Neural progenitor cell (in vitro differentiated cells): ENCODE results near the gene SMURF1. TPM values are rescaled to one million over a fixed set of nuclear protein-coding genes. Genes with fewer than 3 reads are reported as not detected.

Source experiments
- DNase-seq: peaks from one replicate; pipeline ENCODE4 v3.0.0-alpha.2; 2016; ENCODE audit warnings: low spot score
- H2AFZ ChIP-seq: fragments of 200-600 bp; sonication (generic); replicated peaks from 2 replicates; pipeline ENCODE4 v1.6.1; 2016; ENCODE audit warnings: antibody characterized with exemption
- H3F3A ChIP-seq: fragments of 200-600 bp; sonication (generic); 2 replicates; pipeline ENCODE4 v1.6.1; 2016; ENCODE audit warnings: antibody characterized with exemption, low read depth
- H3K27ac ChIP-seq: fragments of 200-600 bp; sonication (generic); 2 replicates; pipeline ENCODE4 v1.5.1; 2016; ENCODE audit warnings: mild to moderate bottlenecking
- H3K27me3 ChIP-seq: fragments of 200-600 bp; sonication (generic); 2 replicates; pipeline ENCODE4 v1.6.1; 2016; ENCODE audit warnings: mild to moderate bottlenecking, moderate library complexity
- H3K36me3 ChIP-seq: fragments of 200-600 bp; sonication (generic); 2 replicates; pipeline ENCODE4 v1.5.1; 2016
- H3K4me1 ChIP-seq: fragments of 200-600 bp; sonication (generic); 2 replicates; pipeline ENCODE4 v1.6.1; 2016; ENCODE audit warnings: mixed run types
- H3K4me2 ChIP-seq: fragments of 200-600 bp; sonication (generic); 2 replicates; pipeline ENCODE4 v1.6.1; 2016
- H3K4me3 ChIP-seq: fragments of 200-600 bp; sonication (generic); 2 replicates; pipeline ENCODE4 v1.5.1; 2016
- H3K79me2 ChIP-seq: fragments of 200-600 bp; sonication (generic); 2 replicates; pipeline ENCODE4 v1.6.1; 2016; ENCODE audit warnings: low read depth
- H3K9ac ChIP-seq: fragments of 200-600 bp; sonication (generic); 2 replicates; pipeline ENCODE4 v1.6.1; 2016
- H3K9me3 ChIP-seq: fragments of 200-600 bp; sonication (generic); 2 replicates; pipeline ENCODE4 v1.5.1; 2016; ENCODE audit warnings: low read depth
- H4K20me1 ChIP-seq: fragments of 200-600 bp; sonication (generic); 2 replicates; pipeline ENCODE4 v1.6.1; 2016; ENCODE audit warnings: low read depth
- H3K27ac Mint-ChIP-seq: 3 replicates; pipeline ENCODE4 v1.8.0; 2021; ENCODE audit warnings: mixed read lengths
- H3K27me3 Mint-ChIP-seq: 2 replicates; pipeline ENCODE4 v1.8.0; 2022; ENCODE audit warnings: low read depth, mild to moderate bottlenecking, inconsistent platforms, moderate library complexity, mixed read lengths; ENCODE audit not compliant: insufficient read depth
- H3K36me3 Mint-ChIP-seq: 3 replicates; pipeline ENCODE4 v1.8.0; 2021; ENCODE audit warnings: mixed read lengths
- H3K4me1 Mint-ChIP-seq: 3 replicates; pipeline ENCODE4 v1.8.0; 2021; ENCODE audit warnings: mixed read lengths
- H3K4me3 Mint-ChIP-seq: 3 replicates; pipeline ENCODE4 v1.8.0; 2021; ENCODE audit warnings: mild to moderate bottlenecking, moderate library complexity, mixed read lengths
- H3K9me3 Mint-ChIP-seq: 3 replicates; pipeline ENCODE4 v1.8.0; 2020; ENCODE audit warnings: mixed read lengths
- CTCF ChIP-seq: fragments of 200-600 bp; sonication (generic); IDR thresholded peaks from 2 replicates; pipeline ENCODE4 v1.5.1; 2017; ENCODE audit warnings: antibody characterized with exemption, mild to moderate bottlenecking
- EZH2 ChIP-seq: fragments of 200-600 bp; sonication (generic); IDR thresholded peaks from 2 replicates; pipeline ENCODE4 v1.6.1; 2017; ENCODE audit warnings: antibody characterized with exemption, mild to moderate bottlenecking, moderate library complexity
- EZH2phosphoT487 ChIP-seq: fragments of 200-600 bp; sonication (generic); IDR thresholded peaks from 2 replicates; pipeline ENCODE4 v1.6.1; 2017; ENCODE audit warnings: antibody characterized with exemption
- total RNA-seq: library from RNA; depleted of rRNA; stranded (reverse); fragments of >200 nt; gene quantifications from 2 replicates; pipeline ENCODE4 v1.2.3, GENCODE V29; 2015; ENCODE audit warnings: low replicate concordance

SMURF1 gene
- total RNA-seq, 1 donor from 2014 or later: 31.0 TPM

DNA sequence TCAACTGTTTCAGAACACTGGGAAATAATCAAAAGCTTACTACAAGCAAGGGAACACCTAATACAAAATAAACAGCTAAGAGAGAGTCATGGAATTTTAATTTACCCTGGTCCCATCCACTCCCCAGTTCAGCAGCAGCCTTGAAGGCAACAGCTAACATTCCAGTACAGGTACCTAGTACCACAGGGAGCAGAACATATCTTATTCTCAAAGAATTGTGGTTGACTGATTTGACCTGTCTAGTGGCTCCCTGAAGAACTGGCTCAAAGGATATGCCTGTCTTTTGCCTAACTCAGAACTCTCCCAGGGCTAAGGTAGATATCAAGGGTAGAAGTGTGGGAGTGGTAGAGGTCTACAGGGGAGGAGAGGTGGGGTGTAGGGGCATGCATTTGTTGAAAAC lies 32.3 kb downstream of the SMURF1 start:
- Histone ChIP-seq H3K9ac (no peak overlapping the region), H3K36me3 (peaks cover 9% of the 10 kb centered on the region), H3K27me3 (no peaks in the 10 kb centered on the region), H2AFZ (no peak overlapping the region), H3F3A (no peaks in the 10 kb centered on the region), H4K20me1 (peaks cover 43% of the 10 kb centered on the region), H3K79me2 (peaks cover 96% of the 10 kb centered on the region), H3K4me1 (peaks cover 18% of the 10 kb centered on the region), H3K4me2 (no peak overlapping the region), H3K27ac (no peak overlapping the region), H3K9me3 (peaks cover 3% of the 10 kb centered on the region), H3K4me3 (no peak overlapping the region)
- H3K4me3 Mint-ChIP-seq: no peak overlapping the region
- H3K27me3 Mint-ChIP-seq: peaks cover 3% of the 10 kb centered on the region
- H3K9me3 Mint-ChIP-seq: peaks cover 32% of the 10 kb centered on the region
- no peak overlapping the region for H3K27ac Mint-ChIP-seq
- peaks cover 33% of the 10 kb centered on the region for H3K36me3 Mint-ChIP-seq
- H3K4me1 Mint-ChIP-seq: peaks cover 15% of the 10 kb centered on the region
- TF ChIP-seq CTCF (no peak), EZH2phosphoT487 (no peak), EZH2 (no peak)
- no peak for DNase-seq

- Mint-ChIP-seq H3K27me3 (peaks cover 3% of the 10 kb centered on the region), H3K27ac (no peak overlapping the region), H3K9me3 (peaks cover 16% of the 10 kb centered on the region), H3K36me3 (peaks cover 25% of the 10 kb centered on the region), H3K4me1 (peaks cover 19% of the 10 kb centered on the region), H3K4me3 (no peak overlapping the region)
- no peak overlapping the region for H3K4me2 ChIP-seq
- TF ChIP-seq CTCF: no peak
- no peak for TF ChIP-seq EZH2
- no peak for TF ChIP-seq EZH2phosphoT487
- no peak overlapping the region for H3K4me3 ChIP-seq
- H3K79me2 ChIP-seq: peaks cover 96% of the 10 kb centered on the region
- no peaks in the 10 kb centered on the region for H3K9me3 ChIP-seq
- no peak overlapping the region for H3K9ac ChIP-seq
- DNase-seq: no peak
- H2AFZ ChIP-seq: no peak overlapping the region
- H3K27ac ChIP-seq: no peak overlapping the region
- H3K4me1 ChIP-seq: peaks cover 25% of the 10 kb centered on the region
- peaks cover 6% of the 10 kb centered on the region for H3K36me3 ChIP-seq
- peaks cover 3% of the 10 kb centered on the region for H3F3A ChIP-seq
- H3K27me3 ChIP-seq: no peaks in the 10 kb centered on the region
- peaks cover 65% of the 10 kb centered on the region for H4K20me1 ChIP-seq
These were observed 34.5 kb downstream of the SMURF1 start for GRCh38 chr7:99109108-99110051.

DNA sequence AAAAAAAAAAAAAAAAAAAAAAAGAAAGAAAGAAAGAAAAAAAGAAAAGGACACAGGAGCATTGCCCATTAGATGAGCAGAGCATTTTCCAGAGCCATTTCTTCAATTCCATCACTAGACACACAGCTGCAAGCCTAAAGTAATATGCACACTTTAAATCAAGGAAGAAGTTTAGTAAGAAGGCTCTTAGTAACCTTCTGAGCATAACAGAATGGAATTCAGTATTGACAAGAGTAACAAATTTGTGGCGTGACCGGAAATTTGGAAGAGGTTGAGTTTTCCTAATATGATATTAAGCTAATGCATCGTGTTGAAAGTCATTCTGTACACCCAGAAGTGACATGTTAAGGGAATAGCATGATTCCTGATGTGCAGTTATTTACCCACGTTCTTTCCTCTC lies 35.3 kb downstream of the SMURF1 start:
- Histone ChIP-seq H3K9ac (no peak overlapping the region), H3F3A (peaks cover 3% of the 10 kb centered on the region), H3K4me2 (no peak overlapping the region), H3K79me2 (peaks cover 97% of the 10 kb centered on the region), H3K4me1 (peaks cover 25% of the 10 kb centered on the region), H4K20me1 (peaks cover 71% of the 10 kb centered on the region), H3K27ac (no peak overlapping the region), H3K4me3 (no peak overlapping the region), H3K36me3 (no peaks in the 10 kb centered on the region), H3K9me3 (no peaks in the 10 kb centered on the region), H2AFZ (no peak overlapping the region), H3K27me3 (no peaks in the 10 kb centered on the region)
- no peak for TF ChIP-seq EZH2phosphoT487
- no peak for TF ChIP-seq CTCF
- TF ChIP-seq EZH2: no peak
- Mint-ChIP-seq H3K27ac (no peak overlapping the region), H3K4me3 (no peak overlapping the region), H3K9me3 (peaks cover 16% of the 10 kb centered on the region), H3K36me3 (peaks cover 26% of the 10 kb centered on the region), H3K4me1 (peaks cover 19% of the 10 kb centered on the region), H3K27me3 (peaks cover 5% of the 10 kb centered on the region)
- DNase-seq: no peak
